Testis (tissue), 2 donors: Measurements from ENCODE around the gene LTBP4.

ENCODE experiments used
- CTCF ChIP-seq, 3 experiments: fragments of 450-650 bp in 2 of 3; fragments of 200-600 bp in 1 of 3; sonication (generic) in 1 of 3; IDR thresholded peaks; one replicate each; pipeline ENCODE4 v1.5.1; 2016 to 2019; ENCODE audit warnings: antibody characterized with exemption in 3 of 3, mild to moderate bottlenecking in 2 of 3, moderate library complexity in 1 of 3
- POLR2A ChIP-seq: fragments of 450-650 bp; IDR thresholded peaks from one replicate; pipeline ENCODE4 v1.6.1; 2017; ENCODE audit warnings: antibody characterized with exemption, mild to moderate bottlenecking, moderate library complexity

GRCh38 chr19:40565910-40566495, 35.2 kb upstream of the LTBP4 start:
- TF ChIP-seq CTCF (IDR thresholded peaks at IDR 0.05) (no peak), POLR2A (no peak)
